Measurements from ENCODE around the gene ARHGEF12. TPM values are rescaled to one million over a fixed set of nuclear protein-coding genes. Genes with fewer than 3 reads are reported as not detected.

ARHGEF12 gene
- total RNA-seq, 4 donors from 2014 or later = 75.9 to 116 (median 94.3) TPM

GRCh38 chr11:120400564-120401364 lies 64.6 kb downstream of the ARHGEF12 start:
- 16 to 32% methylated on average over 7 of the region's 7 CpGs for WGBS, 2 donors (ENCODE audit: low coverage in 1 of 2)
- Histone ChIP-seq H3K9me3 (no peaks in the 10 kb centered on the region), H3K27ac (peak overlapping the region; percentile 18 to 72 (median 62)), H3K4me3 (peak overlapping the region in 1 of 4 donors; percentile 34), H3K27me3 (no peaks in the 10 kb centered on the region), H3K4me1 (peaks cover 0 to 26% (median 18%) of the 10 kb centered on the region in 4 donors), H3K36me3 (no peaks in the 10 kb centered on the region)
- TF ChIP-seq POLR2AphosphoS5 (IDR thresholded peaks at IDR 0.05) = peak; percentile 17 to 64 (median 17)
- no peak for TF ChIP-seq CTCF (IDR thresholded peaks at IDR 0.05)
- TF ChIP-seq EP300 (IDR thresholded peaks at IDR 0.05; ENCODE audit: low read depth) = no peak
- TF ChIP-seq POLR2A (IDR thresholded peaks at IDR 0.05) = no peak
- intact Hi-C loops (cut with DNase I; ENCODE audit: low total_unique reads) (no loop called here), in situ Hi-C loops (cut with MboI; ENCODE audit: low pct_ligation_motif_present in 1 of 4, low pct_unique_long_range_greater_than_20kb in 1 of 4, low sequenced_read_pairs in 3 of 4) (no loop called here)
- peak; percentile 23 for DNase-seq

- 67 to 76% methylated on average over 1 of the region's 1 CpG for WGBS, 2 donors (ENCODE audit: low coverage in 1 of 2)
- no peak overlapping the region for H3K4me3 ChIP-seq
- peaks cover 0 to 26% (median 18%) of the 10 kb centered on the region in 4 donors for H3K4me1 ChIP-seq
- DNase-seq = no peak
- no peaks in the 10 kb centered on the region for H3K36me3 ChIP-seq
- H3K27me3 ChIP-seq = no peaks in the 10 kb centered on the region
- in situ Hi-C loops (cut with MboI; ENCODE audit: low pct_ligation_motif_present in 1 of 4, low pct_unique_long_range_greater_than_20kb in 1 of 4, low sequenced_read_pairs in 3 of 4) = no loop called here
- intact Hi-C loops (cut with DNase I; ENCODE audit: low total_unique reads) = no loop called here
- no peaks in the 10 kb centered on the region for H3K9me3 ChIP-seq
- H3K27ac ChIP-seq = peak overlapping the region in 3 of 4 donors; percentile 52 to 72 (median 72)
- TF ChIP-seq EP300 (IDR thresholded peaks at IDR 0.05; ENCODE audit: low read depth) (no peak), CTCF (IDR thresholded peaks at IDR 0.05) (no peak), POLR2AphosphoS5 (IDR thresholded peaks at IDR 0.05) (no peak), POLR2A (IDR thresholded peaks at IDR 0.05) (no peak)
Observed at GRCh38 chr11:120401506-120401905, 65.3 kb downstream of the ARHGEF12 start.

GRCh38 chr11:120403966-120404365 lies 67.8 kb downstream of the ARHGEF12 start:
- intact Hi-C loops (cut with DNase I; ENCODE audit: low total_unique reads) = no loop called here
- in situ Hi-C loops (cut with MboI; ENCODE audit: low pct_ligation_motif_present in 1 of 4, low pct_unique_long_range_greater_than_20kb in 1 of 4, low sequenced_read_pairs in 3 of 4) = no loop called here
- Histone ChIP-seq H3K4me1 (peaks cover 0 to 26% (median 18%) of the 10 kb centered on the region in 4 donors), H3K9me3 (no peaks in the 10 kb centered on the region), H3K27ac (no peak overlapping the region), H3K36me3 (peaks cover 0 to 4% (median 0%) of the 10 kb centered on the region in 4 donors), H3K27me3 (no peaks in the 10 kb centered on the region), H3K4me3 (no peak overlapping the region)
- DNase-seq = no peak
- no peak for TF ChIP-seq POLR2A (IDR thresholded peaks at IDR 0.05)
- no peak for TF ChIP-seq CTCF (IDR thresholded peaks at IDR 0.05)
- TF ChIP-seq EP300 (IDR thresholded peaks at IDR 0.05; ENCODE audit: low read depth) = no peak
- no peak for TF ChIP-seq POLR2AphosphoS5 (IDR thresholded peaks at IDR 0.05)

- in situ Hi-C loops (cut with MboI; ENCODE audit: low pct_ligation_motif_present in 1 of 4, low pct_unique_long_range_greater_than_20kb in 1 of 4, low sequenced_read_pairs in 3 of 4) = no loop called here
- TF ChIP-seq CTCF (IDR thresholded peaks at IDR 0.05) (no peak), POLR2AphosphoS5 (IDR thresholded peaks at IDR 0.05) (no peak), POLR2A (IDR thresholded peaks at IDR 0.05) (no peak), EP300 (IDR thresholded peaks at IDR 0.05; ENCODE audit: low read depth) (no peak)
Observed at GRCh38 chr11:120404495-120404894, 68.3 kb downstream of the ARHGEF12 start.

More at GRCh38 chr11:120404495-120404894, 68.3 kb downstream of the ARHGEF12 start:
- intact Hi-C loops (cut with DNase I; ENCODE audit: low total_unique reads) = no loop called here
- H3K27ac ChIP-seq = no peak overlapping the region
- H3K9me3 ChIP-seq = no peaks in the 10 kb centered on the region
- no peak for DNase-seq
- peaks cover 0 to 4% (median 0%) of the 10 kb centered on the region in 4 donors for H3K36me3 ChIP-seq
- 60 to 64% methylated on average over 6 of the region's 6 CpGs for WGBS, 2 donors (ENCODE audit: low coverage in 1 of 2)
- peaks cover 0 to 23% (median 17%) of the 10 kb centered on the region in 4 donors for H3K4me1 ChIP-seq
- H3K27me3 ChIP-seq = no peaks in the 10 kb centered on the region
- H3K4me3 ChIP-seq = no peak overlapping the region

Measured in transverse colon (tissue), 4 donors.